ENCODE data around the gene NPHP4. TPM values are rescaled to one million over a fixed set of nuclear protein-coding genes. Genes with fewer than 3 reads are reported as not detected.
"Not testable (repeated sequence)": the region's sequence is repeated elsewhere in the genome, so short reads cannot be mapped to it uniquely, and the experiment has no call there.

NPHP4 gene
- total RNA-seq, 4 donors from 2014 or later: 11.2 to 24.5 (median 18.2) TPM

- 55 to 57% methylated on average over 14 to 16 of the region's 16 CpGs for WGBS, 2 donors
- DNase-seq (ENCODE audit: low spot score in 2 of 2): no peak
- no peak for TF ChIP-seq POLR2A (IDR thresholded peaks at IDR 0.05)
- no peak for TF ChIP-seq CTCF (IDR thresholded peaks at IDR 0.05)
- intact Hi-C loops (cut with DNase I; ENCODE audit: low total_unique reads): no loop called here
- H3K4me3 ChIP-seq (ENCODE audit: low read depth, poor library complexity, severe bottlenecking): no peak overlapping the region
These were observed 134.6 kb downstream of the NPHP4 start for GRCh38 chr1:5857508-5858090.

GRCh38 chr1:5857011-5857410 is 135.2 kb downstream of the NPHP4 start:
- H3K4me3 ChIP-seq (ENCODE audit: low read depth, poor library complexity, severe bottlenecking): no peak overlapping the region
- 94 to 96% methylated on average over 13 to 17 of the region's 17 CpGs for WGBS, 2 donors
- intact Hi-C loops (cut with DNase I; ENCODE audit: low total_unique reads): no loop called here
- TF ChIP-seq POLR2A (IDR thresholded peaks at IDR 0.05) (no peak), CTCF (IDR thresholded peaks at IDR 0.05) (no peak)
- no peak for DNase-seq (ENCODE audit: low spot score in 2 of 2)

GRCh38 chr1:5856246-5856815 is 135.9 kb downstream of the NPHP4 start:
- TF ChIP-seq CTCF (IDR thresholded peaks at IDR 0.05): no peak
- TF ChIP-seq POLR2A (IDR thresholded peaks at IDR 0.05): no peak
- intact Hi-C loops (cut with DNase I; ENCODE audit: low total_unique reads): no loop called here
- no peak for DNase-seq (ENCODE audit: low spot score in 2 of 2)
- WGBS, 2 donors: 69 to 80% methylated on average over 16 of the region's 16 CpGs
- H3K4me3 ChIP-seq (ENCODE audit: low read depth, poor library complexity, severe bottlenecking): no peak overlapping the region

- WGBS, 2 donors: 91 to 93% methylated on average over 20 of the region's 20 CpGs
- TF ChIP-seq POLR2A (IDR thresholded peaks at IDR 0.05) (no peak), CTCF (IDR thresholded peaks at IDR 0.05) (no peak)
- DNase-seq (ENCODE audit: low spot score in 2 of 2): no peak
- intact Hi-C loops (cut with DNase I; ENCODE audit: low total_unique reads): no loop called here
- H3K4me3 ChIP-seq (ENCODE audit: low read depth, poor library complexity, severe bottlenecking): no peak overlapping the region
These were observed 136.9 kb downstream of the NPHP4 start for GRCh38 chr1:5855196-5855897.

- intact Hi-C loops (cut with DNase I; ENCODE audit: low total_unique reads): no loop called here
- WGBS, 2 donors: 89 to 97% methylated on average over 3 of the region's 3 CpGs
- no peak for TF ChIP-seq POLR2A (IDR thresholded peaks at IDR 0.05)
- no peak for DNase-seq (ENCODE audit: low spot score in 2 of 2)
- no peak overlapping the region for H3K4me3 ChIP-seq (ENCODE audit: low read depth, poor library complexity, severe bottlenecking)
These were observed 137.5 kb downstream of the NPHP4 start for GRCh38 chr1:5854754-5855153.

GRCh38 chr1:5853858-5854257 is 138.4 kb downstream of the NPHP4 start:
- DNase-seq (ENCODE audit: low spot score in 2 of 2); intact Hi-C loops (cut with DNase I; ENCODE audit: low total_unique reads); H3K4me3 ChIP-seq (ENCODE audit: low read depth, poor library complexity, severe bottlenecking): not testable (repeated sequence)
- WGBS, 2 donors: 69 to 82% methylated on average over 5 of the region's 5 CpGs

All from lower leg skin (tissue), 4 donors.